AG09309 (cell line): Measurements from ENCODE around the gene MYNN.

Experiments used
- DNase-seq: peaks from one replicate; pipeline ENCODE4 v3.0.0-alpha.2; 2010; ENCODE audit warnings: low read depth
- H3K4me3 ChIP-seq: 2 replicates; pipeline ENCODE4 v1.5.1; 2011; ENCODE audit warnings: mild to moderate bottlenecking, low read depth, low read length, moderate library complexity; ENCODE audit not compliant: control insufficient read depth
- TF ChIP-seq, protein P1 (sequence below): IDR thresholded peaks from 2 replicates; pipeline ENCODE4 v1.5.1; 2011; ENCODE audit warnings: mild to moderate bottlenecking, low read depth, low read length, inconsistent platforms; ENCODE audit not compliant: insufficient read depth, control insufficient read depth; ENCODE audit errors: missing control alignments

MYNN gene

DNA sequence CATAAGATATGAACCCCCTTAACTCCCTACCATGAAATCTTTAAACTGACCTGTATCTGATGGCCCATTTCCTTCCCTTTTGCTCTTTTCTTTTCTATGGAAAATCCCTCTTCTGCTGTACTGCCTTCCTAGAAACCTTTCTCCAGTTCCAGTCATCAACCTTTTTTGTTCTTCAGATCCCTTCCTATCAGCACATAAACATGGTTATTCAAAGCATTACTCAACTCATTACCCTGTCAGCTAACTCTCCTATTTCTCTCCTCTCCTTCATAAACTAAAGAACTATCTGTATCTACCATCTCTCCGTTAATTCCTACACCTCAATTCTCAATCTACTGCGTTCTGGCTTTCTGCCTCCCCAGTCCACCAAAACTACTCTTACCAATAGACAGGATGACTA, 21.3 kb upstream of the MYNN start:
- DNase-seq = no peak
- TF ChIP-seq, protein P1, sequence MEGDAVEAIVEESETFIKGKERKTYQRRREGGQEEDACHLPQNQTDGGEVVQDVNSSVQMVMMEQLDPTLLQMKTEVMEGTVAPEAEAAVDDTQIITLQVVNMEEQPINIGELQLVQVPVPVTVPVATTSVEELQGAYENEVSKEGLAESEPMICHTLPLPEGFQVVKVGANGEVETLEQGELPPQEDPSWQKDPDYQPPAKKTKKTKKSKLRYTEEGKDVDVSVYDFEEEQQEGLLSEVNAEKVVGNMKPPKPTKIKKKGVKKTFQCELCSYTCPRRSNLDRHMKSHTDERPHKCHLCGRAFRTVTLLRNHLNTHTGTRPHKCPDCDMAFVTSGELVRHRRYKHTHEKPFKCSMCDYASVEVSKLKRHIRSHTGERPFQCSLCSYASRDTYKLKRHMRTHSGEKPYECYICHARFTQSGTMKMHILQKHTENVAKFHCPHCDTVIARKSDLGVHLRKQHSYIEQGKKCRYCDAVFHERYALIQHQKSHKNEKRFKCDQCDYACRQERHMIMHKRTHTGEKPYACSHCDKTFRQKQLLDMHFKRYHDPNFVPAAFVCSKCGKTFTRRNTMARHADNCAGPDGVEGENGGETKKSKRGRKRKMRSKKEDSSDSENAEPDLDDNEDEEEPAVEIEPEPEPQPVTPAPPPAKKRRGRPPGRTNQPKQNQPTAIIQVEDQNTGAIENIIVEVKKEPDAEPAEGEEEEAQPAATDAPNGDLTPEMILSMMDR = no peak
- H3K4me3 ChIP-seq = no peak overlapping the region

DNA sequence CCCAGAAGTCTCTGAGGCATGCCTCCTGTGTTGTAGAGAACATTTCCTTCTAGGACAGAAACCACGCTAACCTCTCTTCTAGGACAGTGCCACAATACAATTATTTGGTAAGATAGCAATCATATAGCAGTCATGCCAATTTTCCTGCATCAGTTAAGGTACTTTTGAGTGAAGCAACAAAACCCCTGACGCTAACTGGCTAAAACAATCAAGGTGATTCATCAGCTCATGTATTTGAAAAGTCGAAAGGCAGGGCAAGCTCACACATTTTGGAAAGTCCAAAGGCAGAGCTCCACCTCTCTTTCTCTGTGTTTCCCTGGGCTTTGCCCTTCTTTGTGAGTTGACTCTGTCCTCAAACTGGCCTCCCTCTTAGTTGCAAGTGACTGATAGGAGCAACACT, 18.5 kb upstream of the MYNN start:
- TF ChIP-seq, protein P1 = no peak
- no peak overlapping the region for H3K4me3 ChIP-seq
- DNase-seq = no peak

DNA sequence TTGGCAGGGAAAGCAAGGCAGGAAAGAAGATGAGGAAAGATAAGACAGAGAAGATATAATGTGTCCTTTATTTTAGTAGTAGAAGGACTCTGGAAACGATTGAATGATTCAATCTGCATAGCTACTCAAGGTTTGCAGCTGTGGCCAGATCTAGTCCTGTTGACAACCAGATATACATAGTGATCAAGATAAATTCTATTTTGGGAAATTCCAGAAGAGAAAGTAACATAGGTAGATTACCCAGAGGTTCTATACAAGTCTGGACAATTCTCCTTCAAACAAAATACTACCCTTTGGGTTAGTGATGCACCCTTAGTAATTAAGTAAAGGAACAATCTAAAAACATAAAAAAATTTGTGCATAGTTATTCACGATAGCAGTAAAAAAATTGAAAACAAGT, 17.7 kb upstream of the MYNN start:
- H3K4me3 ChIP-seq = no peak overlapping the region
- DNase-seq = no peak
- TF ChIP-seq, protein P1 = no peak

DNA sequence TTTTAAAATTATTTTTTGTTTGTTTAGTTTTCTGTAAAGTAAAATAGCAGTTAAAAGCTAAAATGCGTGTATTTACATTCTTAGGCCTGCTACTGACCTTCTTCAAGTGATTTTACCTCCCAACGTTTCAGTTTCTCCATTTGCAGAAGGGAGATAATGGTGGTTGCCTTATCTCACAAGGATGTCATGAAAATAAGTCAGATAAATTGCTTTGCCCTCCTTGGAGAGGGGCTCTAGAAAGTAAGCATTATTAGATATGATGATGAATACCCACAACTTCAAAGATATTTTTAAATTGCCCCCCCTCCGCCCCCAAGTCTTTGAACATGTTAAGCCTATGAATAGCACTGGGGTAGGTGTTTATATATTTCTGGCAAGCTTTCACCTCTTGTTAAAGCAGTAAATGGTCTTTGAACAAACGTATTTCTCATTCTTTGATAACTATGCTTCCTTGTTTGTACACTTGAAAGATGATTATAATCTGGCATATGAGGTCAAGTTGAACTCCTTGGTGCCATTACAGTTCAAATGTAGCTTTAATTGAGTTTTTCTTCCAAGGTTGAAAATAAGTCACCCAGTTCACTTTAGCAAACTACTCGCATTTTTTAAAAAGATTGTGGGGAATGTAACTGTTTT, 14.7 kb upstream of the MYNN start:
- no peak overlapping the region for H3K4me3 ChIP-seq
- TF ChIP-seq, protein P1 = no peak
- DNase-seq = no peak

DNA sequence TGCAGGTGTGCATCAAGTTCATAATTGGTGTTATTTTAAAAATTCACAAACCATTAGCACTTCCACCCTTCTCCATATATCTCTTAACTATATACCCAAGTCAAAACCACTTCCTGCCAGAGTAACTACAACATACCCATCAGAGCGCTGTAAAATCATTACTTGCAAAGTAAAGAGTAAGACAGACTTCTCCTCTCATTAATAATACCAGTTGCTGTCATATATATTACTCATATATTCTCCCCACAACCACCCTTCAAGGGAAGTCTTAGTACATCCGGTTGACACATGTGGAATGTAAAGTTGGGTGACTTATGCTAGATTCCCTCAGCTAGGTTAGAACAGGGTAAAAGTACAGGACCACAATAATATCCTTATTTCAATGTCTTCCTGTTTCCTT, 13.9 kb upstream of the MYNN start:
- DNase-seq = no peak
- H3K4me3 ChIP-seq = no peak overlapping the region
- TF ChIP-seq, protein P1 = no peak

DNA sequence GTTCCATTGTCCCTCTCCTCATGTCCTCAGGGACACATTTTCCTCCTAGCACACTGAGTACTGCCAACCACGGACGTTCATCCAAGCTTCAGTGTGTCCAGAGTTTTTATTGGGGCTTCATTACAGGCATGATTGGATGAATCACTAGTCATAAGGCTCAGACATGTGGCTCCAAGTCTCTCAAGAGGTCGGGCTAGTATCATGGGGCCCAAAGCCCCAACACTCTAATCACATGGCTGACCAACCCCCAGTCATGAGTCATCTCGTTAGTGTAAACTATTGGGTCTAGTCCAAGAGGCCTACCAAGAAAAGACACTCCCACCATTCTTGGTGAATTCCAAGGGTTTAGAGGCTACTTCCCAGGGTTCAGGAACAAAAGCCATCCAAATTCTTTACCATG, 12.7 kb upstream of the MYNN start:
- TF ChIP-seq, protein P1 = no peak
- H3K4me3 ChIP-seq = no peak overlapping the region
- no peak for DNase-seq
